Brain microvascular endothelial cell (primary cell): Measurements from ENCODE around the gene ZNF277.
"Not testable (repeated sequence)": the region's sequence is repeated elsewhere in the genome, so short reads cannot be mapped to it uniquely, and the experiment has no call there.

Experiments used
- DNase-seq: peaks from one replicate; pipeline ENCODE4 v3.0.0-alpha.2; 2020
- H3K27ac ChIP-seq: fragments of 250-450 bp; sonication (Bioruptor Pico); 2 replicates; pipeline ENCODE4 v1.5.1; 2020; ENCODE audit warnings: mild to moderate bottlenecking, moderate library complexity
- H3K27me3 ChIP-seq: fragments of 250-450 bp; sonication (Bioruptor Pico); replicated peaks from 2 replicates; pipeline ENCODE4 v1.5.1; 2020; ENCODE audit warnings: mild to moderate bottlenecking
- H3K36me3 ChIP-seq: fragments of 250-450 bp; sonication (Bioruptor Pico); replicated peaks from 2 replicates; pipeline ENCODE4 v1.5.1; 2020; ENCODE audit warnings: mild to moderate bottlenecking
- H3K4me3 ChIP-seq: 2 replicates; pipeline ENCODE4 v1.5.1; 2011; ENCODE audit warnings: low read depth, mild to moderate bottlenecking, control low read depth, low read length, moderate library complexity
- CTCF ChIP-seq: IDR thresholded peaks from 2 replicates; pipeline ENCODE4 v1.5.1; 2011; ENCODE audit warnings: low read depth, mild to moderate bottlenecking, moderate library complexity, low read length, control low read depth, inconsistent platforms; ENCODE audit errors: missing control alignments
- in situ Hi-C: cut with HindIII; loops from 2 replicates; pipeline ENCODE4 v1.10.0; 2017; ENCODE audit warnings: low sequenced_read_pairs, low pct_ligation_motif_present

ZNF277 gene

GRCh38 chr7:112238330-112238729, 31.8 kb downstream of the ZNF277 start:
- Histone ChIP-seq H3K27me3 (no peaks in the 10 kb centered on the region), H3K36me3 (no peaks in the 10 kb centered on the region), H3K27ac (no peak overlapping the region), H3K4me3 (no peak overlapping the region)
- in situ Hi-C loops = no loop called here
- no peak for TF ChIP-seq CTCF
- no peak for DNase-seq

GRCh38 chr7:112238852-112239610, 32.5 kb downstream of the ZNF277 start:
- H3K27ac ChIP-seq = no peak overlapping the region
- no peaks in the 10 kb centered on the region for H3K27me3 ChIP-seq
- H3K36me3 ChIP-seq = no peaks in the 10 kb centered on the region
- in situ Hi-C loops = no loop called here
- no peak overlapping the region for H3K4me3 ChIP-seq
- peak; percentile 56 for DNase-seq
- TF ChIP-seq CTCF = peak; percentile 31

- Histone ChIP-seq H3K27ac (no peak overlapping the region), H3K36me3 (no peaks in the 10 kb centered on the region), H3K4me3 (no peak overlapping the region), H3K27me3 (no peaks in the 10 kb centered on the region)
- TF ChIP-seq CTCF = no peak
- DNase-seq = no peak
- in situ Hi-C loops = no loop called here
Observed at GRCh38 chr7:112248598-112248997, 42.1 kb downstream of the ZNF277 start.

GRCh38 chr7:112249967-112250366, 43.5 kb downstream of the ZNF277 start:
- H3K27me3 ChIP-seq, DNase-seq, H3K36me3 ChIP-seq, in situ Hi-C loops, H3K27ac ChIP-seq, H3K4me3 ChIP-seq: not testable (repeated sequence)

- in situ Hi-C loops = no loop called here
- Histone ChIP-seq H3K27ac (no peak overlapping the region), H3K36me3 (no peaks in the 10 kb centered on the region), H3K4me3 (no peak overlapping the region), H3K27me3 (no peaks in the 10 kb centered on the region)
- TF ChIP-seq CTCF = no peak
- no peak for DNase-seq
Observed at GRCh38 chr7:112252141-112252540, 45.6 kb downstream of the ZNF277 start.

GRCh38 chr7:112252691-112253090, 46.2 kb downstream of the ZNF277 start:
- in situ Hi-C loops = no loop called here
- Histone ChIP-seq H3K27me3 (no peaks in the 10 kb centered on the region), H3K27ac (no peak overlapping the region), H3K4me3 (no peak overlapping the region), H3K36me3 (no peaks in the 10 kb centered on the region)
- no peak for DNase-seq
- TF ChIP-seq CTCF = no peak
